Inferior parietal cortex (tissue), 1 donor: ENCODE measurements around the gene GSX2.

ENCODE experiments used
- DNase-seq: peaks from one replicate; pipeline ENCODE4 v3.0.0-alpha.2; 2016; ENCODE audit errors: extremely low spot score

GSX2 gene

DNA sequence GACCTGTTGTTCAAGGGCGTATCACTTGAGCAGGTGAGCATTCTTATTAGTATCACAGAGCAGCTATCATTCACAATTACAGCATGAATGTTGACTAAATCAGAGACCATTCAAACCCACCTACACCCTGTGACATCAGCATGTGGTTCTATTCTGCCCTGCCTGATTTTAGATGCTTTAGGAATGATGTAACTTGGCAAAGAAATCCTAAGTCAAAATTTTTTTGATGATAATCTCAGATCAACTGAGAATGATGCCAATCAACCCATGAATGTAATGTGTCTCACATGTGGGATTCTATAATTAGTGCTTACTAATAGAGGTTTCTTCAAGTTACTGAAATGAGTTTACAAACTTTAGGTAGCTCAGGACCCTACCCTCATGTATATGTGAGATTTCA, 22.2 kb upstream of the GSX2 start:
- no peak for DNase-seq

GRCh38 chr4:54082168-54082567, 17.8 kb upstream of the GSX2 start:
- no peak for DNase-seq

DNA sequence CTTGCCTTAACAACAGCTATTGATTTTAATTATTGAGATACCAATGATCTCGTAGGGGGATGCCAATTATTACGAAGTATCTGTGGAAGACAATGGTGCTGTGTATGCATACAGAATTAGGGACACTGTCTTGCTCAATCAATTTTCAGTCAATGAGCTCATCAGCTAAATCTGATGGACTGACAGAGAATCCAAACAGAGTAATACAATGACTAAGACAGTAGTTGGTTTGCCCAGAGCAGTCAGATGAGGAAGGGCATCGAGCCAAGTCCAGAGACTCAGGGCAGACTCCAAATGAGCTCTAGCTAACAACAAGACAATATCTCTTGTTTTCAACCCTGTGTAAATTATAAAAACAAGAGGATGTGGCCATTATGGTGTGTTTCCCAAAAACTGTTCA, 14.7 kb upstream of the GSX2 start:
- DNase-seq: peak; percentile 81

GRCh38 chr4:54089875-54090274, 10.1 kb upstream of the GSX2 start:
- no peak for DNase-seq

- no peak for DNase-seq
Observed at GRCh38 chr4:54090404-54090803, 9.6 kb upstream of the GSX2 start.

- DNase-seq: no peak
Observed at GRCh38 chr4:54090804-54091623, 8.9 kb upstream of the GSX2 start.

DNA sequence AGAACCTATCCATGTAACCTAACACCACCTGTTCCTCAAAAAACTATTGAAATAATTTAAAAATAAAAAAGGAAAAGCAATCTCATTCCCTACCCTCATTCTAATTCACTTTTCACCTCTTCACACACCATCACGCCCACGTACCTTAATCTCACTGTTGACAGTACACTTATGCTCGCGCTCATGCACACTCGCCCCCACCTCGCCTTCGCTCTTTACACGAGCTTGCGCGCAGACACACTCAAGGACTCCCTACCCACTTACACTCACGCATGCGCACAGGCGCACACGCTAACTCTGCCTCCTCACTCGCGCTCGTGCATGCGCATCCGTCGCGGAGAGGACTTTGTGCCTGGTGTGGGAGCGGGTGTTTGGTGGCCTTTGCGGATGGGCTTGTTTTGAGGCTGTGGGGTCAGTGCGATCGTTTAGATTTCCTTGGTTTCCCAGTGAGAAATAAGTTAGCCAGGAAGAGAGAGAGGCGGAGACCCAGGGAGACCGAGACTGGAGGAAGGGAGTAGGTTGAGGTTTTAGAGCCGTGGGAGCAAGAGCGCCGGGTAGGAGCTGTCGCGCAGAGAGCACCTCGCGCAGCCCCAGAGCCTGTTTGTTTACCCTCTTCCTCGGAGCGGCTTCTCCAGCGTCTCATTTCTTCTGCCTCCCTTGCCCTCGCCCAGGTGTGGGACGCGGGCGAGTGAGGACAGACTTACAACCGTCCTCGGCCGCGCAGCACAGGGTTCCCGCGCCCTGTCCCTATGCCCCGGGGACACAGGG, 8.1 kb upstream of the GSX2 start:
- DNase-seq: peak; percentile 82

- DNase-seq: no peak
Observed at GRCh38 chr4:54092405-54093323, 7.3 kb upstream of the GSX2 start.

DNA sequence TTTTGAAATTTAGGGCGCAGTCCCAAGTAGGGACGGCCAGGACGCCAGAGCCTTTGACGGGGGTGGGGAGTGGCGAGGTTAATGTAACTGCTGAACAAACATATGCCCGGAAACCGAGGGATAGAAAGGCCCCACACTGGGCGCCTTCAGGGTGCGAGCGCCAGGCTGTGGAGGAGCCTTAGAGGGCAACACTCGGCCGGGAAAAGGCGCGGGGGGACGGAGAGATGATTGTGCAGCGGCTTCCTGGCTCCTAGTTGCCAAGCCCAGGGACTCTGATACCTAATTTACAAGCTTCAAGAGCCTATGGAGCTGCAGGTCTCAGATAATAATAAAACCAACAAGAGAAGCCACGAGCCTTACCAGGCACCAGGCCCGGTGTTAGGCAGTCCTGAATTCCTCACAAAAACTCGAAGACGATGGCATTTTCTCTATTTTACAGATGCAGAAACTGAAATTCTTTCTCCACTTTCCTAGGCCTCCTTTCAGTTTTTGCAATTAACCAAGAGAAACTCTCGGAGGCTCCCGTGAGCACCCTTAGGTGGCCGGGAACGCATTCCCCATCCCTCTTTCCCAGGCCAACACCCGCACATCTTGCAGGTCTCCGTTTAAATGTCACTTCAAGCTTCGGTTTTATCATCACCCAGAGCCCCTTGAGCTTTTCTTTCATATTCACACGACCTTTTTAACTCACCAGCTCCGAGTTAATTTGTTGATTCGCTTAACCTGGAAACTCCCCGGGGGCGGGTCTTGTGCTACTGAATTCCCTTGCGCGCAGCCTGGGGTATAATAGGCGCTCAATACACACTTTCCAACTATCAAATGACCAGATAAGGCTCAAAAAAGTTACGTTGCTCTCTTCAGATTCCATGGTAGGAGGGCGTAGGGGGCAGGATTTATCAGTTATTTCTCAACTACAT, 6.4 kb upstream of the GSX2 start:
- DNase-seq: no peak

DNA sequence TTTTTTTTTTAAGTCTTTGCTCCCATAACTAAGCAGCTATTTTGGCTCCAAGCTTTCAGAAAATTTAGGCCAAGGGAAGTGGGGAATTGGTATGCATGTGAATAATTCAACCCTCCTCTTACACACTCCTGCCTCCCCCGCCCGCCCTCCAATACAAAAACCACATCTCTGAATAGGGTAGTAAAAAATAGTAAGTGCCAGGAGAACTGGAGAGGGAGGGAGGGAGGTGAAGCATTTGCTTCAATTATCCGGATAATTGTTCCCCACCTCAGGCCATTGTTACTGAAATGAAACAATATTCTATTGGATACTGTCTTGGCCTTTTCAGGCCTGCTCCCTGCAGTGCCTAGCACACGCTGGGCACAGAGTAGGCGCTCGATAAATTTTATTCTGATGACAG, 5.5 kb upstream of the GSX2 start:
- DNase-seq: no peak

DNA sequence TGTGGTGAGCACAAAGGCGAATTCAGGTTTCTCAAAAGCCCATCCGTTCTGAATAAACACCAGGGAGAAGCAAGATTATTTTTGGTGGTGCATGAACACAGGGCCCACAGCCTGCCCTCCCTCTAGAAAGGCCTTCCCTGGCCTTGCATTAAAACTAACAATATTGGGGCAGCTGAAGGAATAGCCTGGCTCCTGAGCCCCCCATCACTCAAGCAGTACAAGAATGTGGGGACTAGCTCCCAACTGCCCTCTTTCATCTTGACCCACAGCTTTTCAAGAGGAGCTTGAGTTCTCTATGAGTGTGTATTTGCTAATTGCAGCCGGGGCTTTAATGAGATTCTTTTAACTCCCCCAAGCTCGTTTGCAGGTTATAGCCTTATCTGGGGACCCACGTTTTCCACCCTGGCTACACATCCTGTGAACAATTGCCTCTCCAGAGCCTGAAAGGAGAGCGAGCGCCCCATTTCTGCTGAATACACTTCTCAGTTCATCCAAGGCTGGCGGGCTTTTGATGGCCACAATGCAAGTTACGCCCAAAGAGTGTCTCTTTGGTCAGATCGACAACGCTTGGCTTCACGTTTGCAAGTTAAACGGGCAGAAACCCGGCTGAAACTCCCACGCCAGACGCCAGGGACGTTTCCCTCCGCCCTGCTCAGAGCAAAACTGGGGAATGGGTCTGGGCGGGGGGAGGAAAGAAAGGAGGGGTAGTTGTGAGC, 4.7 kb upstream of the GSX2 start:
- no peak for DNase-seq

DNA sequence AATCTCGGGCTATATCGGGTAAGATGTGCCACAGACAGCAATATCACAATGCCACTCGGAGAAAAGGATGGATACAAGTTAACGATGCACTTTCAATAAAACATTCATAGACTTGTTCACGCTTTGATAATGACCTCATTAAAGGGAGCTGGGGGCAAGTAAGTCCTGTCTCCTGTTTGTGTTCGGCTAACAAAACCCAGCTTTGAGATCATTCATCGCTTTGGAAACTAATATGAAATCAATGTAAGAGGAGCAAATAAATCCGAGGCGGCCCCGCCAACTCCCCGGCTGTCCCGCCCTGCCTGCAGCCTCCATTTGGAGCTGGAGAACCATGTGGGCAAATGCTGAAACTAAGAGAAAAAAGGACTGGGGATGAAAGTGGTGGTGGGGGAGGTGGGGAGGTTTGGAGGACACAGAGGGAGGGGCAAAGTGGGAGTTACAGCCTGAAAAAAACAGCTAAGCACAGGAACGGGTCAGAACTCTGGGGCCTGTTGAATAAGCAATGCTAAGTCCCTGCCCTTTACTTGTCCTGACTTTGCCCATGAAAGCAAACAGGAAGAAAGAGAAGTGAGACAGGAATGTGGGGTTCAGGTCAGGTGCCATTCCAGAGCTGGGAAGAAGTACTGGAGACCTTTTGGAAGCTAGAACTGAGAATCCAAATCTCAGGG, 3.5 kb upstream of the GSX2 start:
- no peak for DNase-seq

DNA sequence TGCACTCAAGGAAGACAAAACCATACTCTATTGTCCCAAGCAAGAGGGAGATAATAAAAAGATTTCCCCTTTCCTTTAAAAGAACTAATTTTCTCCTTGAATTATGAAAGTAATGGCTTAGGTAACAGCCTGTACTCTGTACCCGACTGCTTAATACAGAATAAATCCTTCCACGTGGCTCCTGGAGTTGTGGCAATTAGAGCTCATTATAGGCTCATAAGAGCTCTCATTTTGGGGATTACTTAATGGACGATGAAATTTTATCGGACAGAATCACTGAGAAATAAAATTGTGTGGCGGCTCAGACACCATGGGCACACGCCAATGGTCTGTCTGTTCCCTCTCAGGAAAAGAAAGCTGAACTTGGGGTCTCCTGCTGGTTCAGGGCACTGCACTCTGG, 2.8 kb upstream of the GSX2 start:
- no peak for DNase-seq

DNA sequence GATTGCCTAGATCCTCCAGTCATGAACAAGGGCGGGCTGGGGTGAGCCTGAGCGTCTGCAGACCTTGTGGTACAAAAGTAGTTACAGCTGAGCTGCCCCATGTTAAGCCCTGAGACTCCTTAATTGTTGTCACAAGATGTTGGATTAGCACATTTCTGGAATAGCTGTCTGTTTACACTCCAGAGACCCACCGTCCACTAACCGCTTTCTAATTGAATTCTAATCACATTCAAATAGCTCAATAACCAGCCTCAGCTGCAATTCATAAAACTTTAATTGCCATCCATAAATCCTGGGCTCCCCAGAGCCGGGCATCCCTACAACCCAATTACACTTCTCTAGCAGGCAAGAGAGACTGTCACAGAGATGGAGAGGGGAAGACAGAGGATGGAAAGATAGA, 1.6 kb upstream of the GSX2 start:
- DNase-seq: no peak

DNA sequence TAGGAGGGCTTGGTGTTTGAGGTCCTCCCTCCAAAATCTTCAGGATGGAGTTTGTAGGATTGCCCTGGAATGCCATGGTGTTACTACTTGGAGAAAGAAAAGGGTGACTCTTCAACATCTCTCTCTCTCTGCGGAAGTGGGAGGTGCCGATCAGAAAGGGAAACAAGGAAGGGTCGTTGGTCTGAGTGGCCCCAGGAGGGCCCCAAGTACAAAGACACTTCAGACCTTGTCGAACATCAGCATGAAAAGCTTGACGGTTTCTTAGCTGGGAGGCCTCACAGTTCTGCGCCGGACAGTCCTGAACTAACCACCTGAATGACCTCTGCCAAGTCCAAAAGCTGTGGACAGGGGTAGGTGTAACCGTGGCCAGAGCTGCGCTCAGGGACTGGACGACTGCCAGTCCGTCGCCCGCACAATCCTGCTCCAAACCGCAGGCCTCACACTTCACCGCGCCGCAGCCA, 646 bp upstream of the GSX2 start:
- no peak for DNase-seq

GRCh38 chr4:54100595-54101189, 729 bp downstream of the GSX2 start:
- no peak for DNase-seq

GRCh38 chr4:54101190-54102041, 1.5 kb downstream of the GSX2 start:
- no peak for DNase-seq

GRCh38 chr4:54102531-54103106, 2.7 kb downstream of the GSX2 start:
- DNase-seq: no peak
